Measurements from ENCODE around the gene PEMT. TPM values are rescaled to one million over a fixed set of nuclear protein-coding genes. Genes with fewer than 3 reads are reported as not detected.
A peak's percentile ranks its signal among the peaks of the same experiment; 100 is the strongest.

Gene PEMT
- total and polyA plus RNA-seq, 4 donors = 18.7 to 59.1 (median 34.4) TPM

GRCh38 chr17:17537311-17538099 is 54.0 kb downstream of the PEMT start:
- Histone ChIP-seq H3K36me3 (ENCODE audit: control insufficient read depth in 4 of 4, insufficient read depth in 4 of 4, low read length in 4 of 4) (no peaks in the 10 kb centered on the region), H3K9me3 (ENCODE audit: control insufficient read depth in 4 of 4, insufficient read depth in 3 of 4, low read length in 3 of 4) (peaks cover 0 to under 1% (median 0%) of the 10 kb centered on the region in 4 donors), H3K4me3 (no peak overlapping the region), H3K27me3 (ENCODE audit: control insufficient read depth in 3 of 3, insufficient read depth in 3 of 3, low read length in 2 of 3) (no peaks in the 10 kb centered on the region), H3K9ac (ENCODE audit: insufficient read depth in 1 of 2, low read length in 2 of 2) (no peak overlapping the region), H3K27ac (ENCODE audit: low read depth in 1 of 2, low read length in 1 of 2) (peak overlapping the region in 1 of 2 donors; percentile 76), H3K4me1 (ENCODE audit: control insufficient read depth in 5 of 5, insufficient read depth in 5 of 5, low read length in 5 of 5) (peaks cover 0 to 20% (median 14%) of the 10 kb centered on the region in 5 donors)
- DNase-seq = no peak
- WGBS, 2 donors = 87 to 90% methylated on average over 15 of the region's 15 CpGs
- no peak for ATAC-seq (ENCODE audit: insufficient read depth, low FRiP score)
- TF ChIP-seq CTCF (IDR thresholded peaks at IDR 0.05; ENCODE audit: control extremely low read depth, extremely low read depth) = no peak

- H3K36me3 ChIP-seq (ENCODE audit: control insufficient read depth in 4 of 4, insufficient read depth in 4 of 4, low read length in 4 of 4) = no peaks in the 10 kb centered on the region
- TF ChIP-seq CTCF (IDR thresholded peaks at IDR 0.05; ENCODE audit: control extremely low read depth, extremely low read depth) = no peak
- DNase-seq (no peak), ATAC-seq (ENCODE audit: insufficient read depth, low FRiP score) (no peak)
- peak overlapping the region in 1 of 2 donors; percentile 78 for H3K27ac ChIP-seq (ENCODE audit: low read depth in 1 of 2, low read length in 1 of 2)
- WGBS, 2 donors = 95% methylated on average over 15 of the region's 15 CpGs
- H3K9me3 ChIP-seq (ENCODE audit: control insufficient read depth in 4 of 4, insufficient read depth in 3 of 4, low read length in 3 of 4) = peaks cover 0 to 5% (median 0%) of the 10 kb centered on the region in 4 donors
- H3K27me3 ChIP-seq (ENCODE audit: control insufficient read depth in 3 of 3, insufficient read depth in 3 of 3, low read length in 2 of 3) = no peaks in the 10 kb centered on the region
- H3K9ac ChIP-seq (ENCODE audit: insufficient read depth in 1 of 2, low read length in 2 of 2) = no peak overlapping the region
- peaks cover 0 to 20% (median 14%) of the 10 kb centered on the region in 5 donors for H3K4me1 ChIP-seq (ENCODE audit: control insufficient read depth in 5 of 5, insufficient read depth in 5 of 5, low read length in 5 of 5)
- no peak overlapping the region for H3K4me3 ChIP-seq
These were observed 54.8 kb downstream of the PEMT start for GRCh38 chr17:17536702-17537101.

GRCh38 chr17:17535957-17536356 is 55.6 kb downstream of the PEMT start:
- Histone ChIP-seq H3K36me3 (ENCODE audit: control insufficient read depth in 4 of 4, insufficient read depth in 4 of 4, low read length in 4 of 4) (no peaks in the 10 kb centered on the region), H3K27me3 (ENCODE audit: control insufficient read depth in 3 of 3, insufficient read depth in 3 of 3, low read length in 2 of 3) (no peaks in the 10 kb centered on the region), H3K9ac (ENCODE audit: insufficient read depth in 1 of 2, low read length in 2 of 2) (no peak overlapping the region), H3K9me3 (ENCODE audit: control insufficient read depth in 4 of 4, insufficient read depth in 3 of 4, low read length in 3 of 4) (peaks cover 0 to 5% (median 0%) of the 10 kb centered on the region in 4 donors), H3K27ac (ENCODE audit: low read depth in 1 of 2, low read length in 1 of 2) (peak overlapping the region; percentile 52 to 90), H3K4me3 (no peak overlapping the region), H3K4me1 (ENCODE audit: control insufficient read depth in 5 of 5, insufficient read depth in 5 of 5, low read length in 5 of 5) (peaks cover 0 to 17% (median 12%) of the 10 kb centered on the region in 5 donors)
- ATAC-seq (ENCODE audit: insufficient read depth, low FRiP score) (no peak), DNase-seq (no peak)
- no peak for TF ChIP-seq CTCF (IDR thresholded peaks at IDR 0.05; ENCODE audit: control extremely low read depth, extremely low read depth)
- 54 to 66% methylated on average over 7 of the region's 7 CpGs for WGBS, 2 donors

All from lung (tissue), 12 donors.